ENCODE results near the gene RAX2.

RAX2 gene

DNA sequence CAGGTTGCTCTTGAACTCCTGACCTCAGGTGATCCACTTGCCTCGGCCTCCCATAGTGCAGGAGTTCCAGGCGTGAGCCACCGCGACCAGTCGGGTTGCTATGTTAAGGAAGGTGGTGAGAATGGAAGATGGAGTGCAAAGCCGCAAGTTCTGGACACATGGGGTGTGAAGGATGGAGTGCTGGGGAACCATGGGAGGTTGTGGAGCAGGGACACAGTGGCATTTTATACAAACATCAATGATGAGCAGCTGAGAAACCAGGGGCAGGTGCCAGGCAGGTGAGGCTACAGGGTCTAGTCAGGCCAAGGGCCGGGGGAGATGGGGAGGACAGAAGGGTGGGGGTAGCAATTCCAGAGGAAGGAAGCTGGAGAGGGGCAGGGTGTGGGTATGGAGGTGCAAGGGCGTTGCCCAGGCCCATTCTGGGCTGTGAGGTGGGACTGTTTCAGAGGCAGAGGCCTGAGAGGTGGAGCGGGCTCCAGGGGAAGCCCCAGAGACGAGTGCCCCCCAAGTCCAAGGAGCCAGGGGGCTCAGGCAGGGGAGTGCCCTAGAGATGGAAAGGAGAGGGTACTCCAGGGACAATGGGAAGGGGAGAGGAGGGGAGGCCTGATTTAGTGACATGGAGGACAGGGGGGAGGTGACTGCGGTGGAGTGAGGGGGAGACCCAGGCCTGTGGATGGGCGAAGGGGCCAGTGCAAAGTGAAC, 1.9 kb upstream of the RAX2 start:
- WGBS: 69% methylated on average over 12 of the region's 12 CpGs
- no peak overlapping the region for H3K4ac ChIP-seq (ENCODE audit: low read depth in 1 of 2, low read length in 2 of 2)
- no peak overlapping the region for H3K4me2 ChIP-seq (ENCODE audit: low read length, poor library complexity, severe bottlenecking)
- no peak overlapping the region for H2BK120ac ChIP-seq (ENCODE audit: low read depth, low read length)
- H3K14ac ChIP-seq (ENCODE audit: low read length in 2 of 2): no peak overlapping the region
- H2BK5ac ChIP-seq (ENCODE audit: low read depth, low read length, poor library complexity, severe bottlenecking): no peak overlapping the region
- H2BK12ac ChIP-seq (ENCODE audit: low read length in 2 of 2): no peak overlapping the region
- H3K79me1 ChIP-seq (replicated peaks; ENCODE audit: low read length, poor library complexity, severe bottlenecking): no peaks in the 10 kb centered on the region
- H4K8ac ChIP-seq (ENCODE audit: low read length): no peak overlapping the region
- DNase-seq: no peak
- peaks cover 0 to 30% of the 10 kb centered on the region in 2 experiments for H3K27me3 ChIP-seq (ENCODE audit: control insufficient read depth in 1 of 2, insufficient read depth in 1 of 2, low read length in 2 of 2)
- no peak overlapping the region for H3K9ac ChIP-seq (ENCODE audit: low read length)
- no peak overlapping the region for H3K23ac ChIP-seq (ENCODE audit: low read length in 2 of 2)
- no peak overlapping the region for H3K27ac ChIP-seq (ENCODE audit: low read length, poor library complexity, severe bottlenecking)
- H3K4me3 ChIP-seq (ENCODE audit: insufficient read depth in 1 of 2, low read depth in 1 of 2, low read length in 2 of 2): no peak overlapping the region
- no peak overlapping the region for H2AK5ac ChIP-seq (ENCODE audit: low read length, severe bottlenecking)
- H3K36me3 ChIP-seq (ENCODE audit: control insufficient read depth in 1 of 2, insufficient read depth in 2 of 2, low read depth in 1 of 2, low read length in 2 of 2): peaks cover 0 to 17% of the 10 kb centered on the region in 2 experiments
- no peak overlapping the region for H3K18ac ChIP-seq (ENCODE audit: low read depth in 1 of 2, low read length in 2 of 2)
- no peaks in the 10 kb centered on the region for H3K4me1 ChIP-seq (ENCODE audit: control insufficient read depth, insufficient read depth, low read depth, low read length)
- H2AFZ ChIP-seq (ENCODE audit: low read depth, low read length): no peak overlapping the region
- no peak overlapping the region for H4K91ac ChIP-seq (ENCODE audit: low read length)
- no peak overlapping the region for H2BK15ac ChIP-seq (ENCODE audit: low read depth, poor library complexity, severe bottlenecking)
- H3K9me3 ChIP-seq (ENCODE audit: control insufficient read depth, low read length): no peaks in the 10 kb centered on the region

DNA sequence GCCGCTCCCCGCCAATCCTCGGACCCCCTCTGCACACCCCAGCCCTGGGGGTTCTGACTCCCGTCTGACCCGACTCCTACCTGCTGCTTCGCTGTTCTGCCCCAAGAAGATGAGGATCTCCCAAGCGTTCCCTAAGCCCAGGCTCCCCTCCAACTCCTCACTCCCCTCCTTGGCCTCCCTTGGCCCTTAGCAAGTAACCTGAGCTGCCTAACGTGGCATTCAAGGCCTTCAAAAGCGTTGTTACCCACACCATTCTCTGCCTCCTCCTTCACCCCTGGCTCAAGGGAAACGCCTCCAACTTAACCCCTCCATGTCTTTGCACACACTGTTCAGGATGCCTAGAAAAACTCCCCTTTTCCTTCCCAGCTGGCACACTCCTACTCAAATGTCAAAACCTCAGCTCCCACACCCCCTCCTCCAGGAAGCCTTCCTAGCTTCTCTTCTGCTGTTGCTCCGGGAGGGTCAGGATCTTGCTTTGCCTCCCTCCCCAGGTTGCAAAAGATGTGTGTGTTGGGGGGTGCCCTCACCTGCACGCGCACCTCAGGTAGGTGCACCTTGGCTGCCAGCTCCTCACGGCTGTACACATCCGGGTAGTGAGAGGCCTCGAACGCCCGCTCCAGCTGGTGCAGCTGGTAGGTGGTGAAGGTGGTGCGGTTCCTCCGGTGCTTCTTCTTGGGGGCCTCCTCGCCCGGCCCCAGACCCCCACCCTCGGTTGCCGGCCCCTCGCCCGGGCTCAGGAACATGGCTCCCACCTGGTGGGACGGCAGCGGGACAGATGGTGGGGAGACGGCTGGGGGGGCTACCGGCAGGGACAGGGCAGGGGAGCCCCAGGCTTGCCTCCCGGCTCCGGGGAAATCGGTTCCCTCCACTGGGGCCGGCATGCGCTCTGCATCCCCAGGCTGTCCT, 775 bp downstream of the RAX2 start:
- Histone ChIP-seq H2AK5ac (ENCODE audit: low read length, severe bottlenecking) (no peak overlapping the region), H3K14ac (ENCODE audit: low read length in 2 of 2) (no peak overlapping the region), H3K9ac (ENCODE audit: low read length) (no peak overlapping the region), H3K23ac (ENCODE audit: low read length in 2 of 2) (no peak overlapping the region), H3K4me3 (ENCODE audit: insufficient read depth in 1 of 2, low read depth in 1 of 2, low read length in 2 of 2) (no peak overlapping the region), H2BK120ac (ENCODE audit: low read depth, low read length) (no peak overlapping the region), H2BK15ac (ENCODE audit: low read depth, poor library complexity, severe bottlenecking) (no peak overlapping the region), H2BK12ac (ENCODE audit: low read length in 2 of 2) (no peak overlapping the region), H4K91ac (ENCODE audit: low read length) (no peak overlapping the region), H2AFZ (ENCODE audit: low read depth, low read length) (no peak overlapping the region), H3K4me1 (ENCODE audit: control insufficient read depth, insufficient read depth, low read depth, low read length) (no peaks in the 10 kb centered on the region), H4K8ac (ENCODE audit: low read length) (no peak overlapping the region), H2BK5ac (ENCODE audit: low read depth, low read length, poor library complexity, severe bottlenecking) (no peak overlapping the region), H3K27ac (ENCODE audit: low read length, poor library complexity, severe bottlenecking) (no peak overlapping the region), H3K4me2 (ENCODE audit: low read length, poor library complexity, severe bottlenecking) (no peak overlapping the region), H3K4ac (ENCODE audit: low read depth in 1 of 2, low read length in 2 of 2) (no peak overlapping the region), H3K9me3 (ENCODE audit: control insufficient read depth, low read length) (no peaks in the 10 kb centered on the region), H3K79me1 (replicated peaks; ENCODE audit: low read length, poor library complexity, severe bottlenecking) (peaks cover 4% of the 10 kb centered on the region), H3K27me3 (ENCODE audit: control insufficient read depth in 1 of 2, insufficient read depth in 1 of 2, low read length in 2 of 2) (peaks cover 0 to 30% of the 10 kb centered on the region in 2 experiments), H3K18ac (ENCODE audit: low read depth in 1 of 2, low read length in 2 of 2) (no peak overlapping the region), H3K36me3 (ENCODE audit: control insufficient read depth in 1 of 2, insufficient read depth in 2 of 2, low read depth in 1 of 2, low read length in 2 of 2) (peaks cover 16 to 44% of the 10 kb centered on the region in 2 experiments)
- WGBS: 88% methylated on average over 30 of the region's 35 CpGs
- no peak for DNase-seq

DNA sequence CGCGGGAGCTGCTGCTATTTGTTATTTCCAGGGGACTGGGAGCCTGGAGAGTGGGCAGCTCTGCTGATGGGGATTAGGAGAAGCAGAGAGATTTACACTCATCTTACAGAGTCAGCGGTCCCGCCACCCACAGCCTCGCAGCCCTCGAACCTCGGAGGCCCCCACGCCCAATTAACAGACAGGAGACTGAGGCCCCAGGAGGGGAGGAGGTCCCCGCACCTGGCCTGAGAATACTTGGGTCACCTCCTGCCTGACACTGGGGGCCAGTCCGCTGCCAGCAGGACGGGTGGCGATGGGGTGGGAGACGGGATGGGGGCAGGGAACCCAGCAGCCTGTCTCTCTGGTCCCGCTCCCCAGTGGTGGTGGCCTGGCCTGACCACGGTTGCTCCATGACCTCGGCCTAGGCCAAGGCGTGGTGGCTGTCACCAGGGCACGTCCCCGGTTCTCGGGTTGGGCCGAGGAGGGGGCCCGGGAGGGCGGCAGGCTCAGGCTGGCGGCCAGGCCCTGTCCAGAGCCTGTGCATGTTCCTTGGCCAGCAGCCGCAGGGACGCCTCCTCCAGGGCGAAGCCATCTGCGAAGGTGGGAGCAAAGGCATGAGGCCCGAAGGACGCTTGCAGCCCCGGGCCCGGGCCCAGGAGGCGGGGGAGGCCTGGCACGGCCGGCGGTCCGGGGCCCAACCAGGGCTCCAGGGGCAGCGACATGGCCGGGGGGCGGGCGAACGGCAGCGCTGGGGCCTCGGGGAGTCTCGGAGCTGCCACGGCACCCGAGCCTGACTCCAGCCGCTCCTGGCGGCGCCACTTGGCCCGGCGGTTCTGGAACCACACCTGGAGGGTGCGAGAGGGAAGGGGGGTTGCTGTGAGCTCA, 1.7 kb downstream of the RAX2 start:
- DNase-seq: no peak
- H3K18ac ChIP-seq (ENCODE audit: low read depth in 1 of 2, low read length in 2 of 2): no peak overlapping the region
- WGBS: 91% methylated on average over 47 of the region's 53 CpGs

More for the DNA sequence above, 1.7 kb downstream of the RAX2 start:
- H3K14ac ChIP-seq (ENCODE audit: low read length in 2 of 2): no peak overlapping the region
- peaks cover 4% of the 10 kb centered on the region for H3K79me1 ChIP-seq (replicated peaks; ENCODE audit: low read length, poor library complexity, severe bottlenecking)
- H2BK15ac ChIP-seq (ENCODE audit: low read depth, poor library complexity, severe bottlenecking): no peak overlapping the region
- H3K9me3 ChIP-seq (ENCODE audit: control insufficient read depth, low read length): no peaks in the 10 kb centered on the region
- H3K4me1 ChIP-seq (ENCODE audit: control insufficient read depth, insufficient read depth, low read depth, low read length): no peaks in the 10 kb centered on the region
- no peak overlapping the region for H3K27ac ChIP-seq (ENCODE audit: low read length, poor library complexity, severe bottlenecking)
- no peak overlapping the region for H3K4me2 ChIP-seq (ENCODE audit: low read length, poor library complexity, severe bottlenecking)
- H3K4ac ChIP-seq (ENCODE audit: low read depth in 1 of 2, low read length in 2 of 2): no peak overlapping the region
- no peak overlapping the region for H2BK12ac ChIP-seq (ENCODE audit: low read length in 2 of 2)
- H3K27me3 ChIP-seq (ENCODE audit: control insufficient read depth in 1 of 2, insufficient read depth in 1 of 2, low read length in 2 of 2): peaks cover 0 to 30% of the 10 kb centered on the region in 2 experiments
- no peak overlapping the region for H2AFZ ChIP-seq (ENCODE audit: low read depth, low read length)
- H4K91ac ChIP-seq (ENCODE audit: low read length): no peak overlapping the region
- no peak overlapping the region for H4K8ac ChIP-seq (ENCODE audit: low read length)
- no peak overlapping the region for H2BK5ac ChIP-seq (ENCODE audit: low read depth, low read length, poor library complexity, severe bottlenecking)
- H3K23ac ChIP-seq (ENCODE audit: low read length in 2 of 2): no peak overlapping the region
- H3K36me3 ChIP-seq (ENCODE audit: control insufficient read depth in 1 of 2, insufficient read depth in 2 of 2, low read depth in 1 of 2, low read length in 2 of 2): peaks cover 16 to 51% of the 10 kb centered on the region in 2 experiments
- no peak overlapping the region for H3K9ac ChIP-seq (ENCODE audit: low read length)
- no peak overlapping the region for H3K4me3 ChIP-seq (ENCODE audit: insufficient read depth in 1 of 2, low read depth in 1 of 2, low read length in 2 of 2)
- no peak overlapping the region for H2AK5ac ChIP-seq (ENCODE audit: low read length, severe bottlenecking)
- no peak overlapping the region for H2BK120ac ChIP-seq (ENCODE audit: low read depth, low read length)

All from mesenchymal stem cell (in vitro differentiated cells and primary cell).